H9 (cell line): ENCODE measurements around the gene ZBTB20. TPM values are rescaled to one million over a fixed set of nuclear protein-coding genes. Genes with fewer than 3 reads are reported as not detected.

ENCODE experiments used
- DNase-seq: peaks from one replicate; pipeline ENCODE4 v3.0.0-alpha.2; 2017
- H2AFZ ChIP-seq: one replicate; pipeline ENCODE4 v1.6.1; 2013; ENCODE audit warnings: mild to moderate bottlenecking, low read length, control low read depth, moderate library complexity
- H2AK5ac ChIP-seq: 2 replicates; pipeline ENCODE4 v1.6.1; 2013; ENCODE audit warnings: low read length, control low read depth, mixed read lengths; ENCODE audit not compliant: insufficient read length
- H2BK120ac ChIP-seq: one replicate; pipeline ENCODE4 v1.6.1; 2013; ENCODE audit warnings: low read depth, mild to moderate bottlenecking, low read length, control low read depth, inconsistent platforms; ENCODE audit not compliant: poor library complexity, severe bottlenecking
- H2BK12ac ChIP-seq: 2 replicates; pipeline ENCODE4 v1.6.1; 2013; ENCODE audit warnings: low read length, control low read depth, mixed read lengths, low read depth; ENCODE audit not compliant: insufficient read length
- H2BK15ac ChIP-seq: 2 replicates; pipeline ENCODE4 v1.6.1; 2013; ENCODE audit warnings: low read depth, low read length, control low read depth
- H2BK20ac ChIP-seq: one replicate; pipeline ENCODE4 v1.6.1; 2013; ENCODE audit warnings: low read depth, mild to moderate bottlenecking, low read length, control low read depth, inconsistent platforms; ENCODE audit not compliant: poor library complexity, severe bottlenecking
- H2BK5ac ChIP-seq: 2 replicates; pipeline ENCODE4 v1.6.1; 2013; ENCODE audit warnings: low read length, control low read depth, mixed read lengths; ENCODE audit not compliant: insufficient read length
- H3K14ac ChIP-seq: 2 replicates; pipeline ENCODE4 v1.6.1; 2013; ENCODE audit warnings: low read length, control low read depth; ENCODE audit not compliant: insufficient read depth
- H3K18ac ChIP-seq: 2 replicates; pipeline ENCODE4 v1.6.1; 2013; ENCODE audit warnings: low read depth, mild to moderate bottlenecking, mixed read lengths, low read length, control low read depth; ENCODE audit not compliant: insufficient read length
- H3K23ac ChIP-seq: 2 replicates; pipeline ENCODE4 v1.6.1; 2013; ENCODE audit warnings: low read length, control low read depth, mixed read lengths, low read depth; ENCODE audit not compliant: insufficient read length
- H3K23me2 ChIP-seq: 2 replicates; pipeline ENCODE4 v1.6.1; 2013; ENCODE audit warnings: low read depth, mild to moderate bottlenecking, mixed read lengths, low read length, control low read depth; ENCODE audit not compliant: insufficient read length, poor library complexity, severe bottlenecking
- H3K27ac ChIP-seq: 2 replicates; pipeline ENCODE4 v1.5.1; 2013; ENCODE audit warnings: low read length, control low read depth, mixed read lengths, low read depth; ENCODE audit not compliant: insufficient read length
- H3K27me3 ChIP-seq: 2 replicates; pipeline ENCODE4 v1.6.1; 2013; ENCODE audit warnings: low read length, control low read depth, inconsistent platforms; ENCODE audit not compliant: insufficient read depth
- H3K4ac ChIP-seq: 2 replicates; pipeline ENCODE4 v1.6.1; 2013; ENCODE audit warnings: low read depth, mild to moderate bottlenecking, control low read depth, inconsistent platforms, low read length, moderate library complexity
- H3K4me1 ChIP-seq: 2 replicates; pipeline ENCODE4 v1.6.1; 2013; ENCODE audit warnings: low read length, control low read depth, inconsistent platforms; ENCODE audit not compliant: insufficient read depth
- H3K4me2 ChIP-seq: 2 replicates; pipeline ENCODE4 v1.6.1; 2013; ENCODE audit warnings: low read length, control low read depth, mixed read lengths; ENCODE audit not compliant: insufficient read length, insufficient read depth
- H3K56ac ChIP-seq: 2 replicates; pipeline ENCODE4 v1.6.1; 2013; ENCODE audit warnings: low read depth, mild to moderate bottlenecking, mixed read lengths, low read length, control low read depth; ENCODE audit not compliant: insufficient read length
- H3K79me1 ChIP-seq: 2 replicates; pipeline ENCODE4 v1.6.1; 2013; ENCODE audit warnings: low read depth, mild to moderate bottlenecking, moderate library complexity, low read length, control low read depth, inconsistent platforms; ENCODE audit not compliant: insufficient read depth, poor library complexity, severe bottlenecking
- H3K79me2 ChIP-seq: 2 replicates; pipeline ENCODE4 v1.6.1; 2013; ENCODE audit warnings: low read length, control low read depth, inconsistent platforms; ENCODE audit not compliant: insufficient read depth
- H3K9ac ChIP-seq: 2 replicates; pipeline ENCODE4 v1.6.1; 2013; ENCODE audit warnings: low read length, control low read depth, mixed read lengths; ENCODE audit not compliant: insufficient read length; ENCODE audit errors: extremely low read depth
- H3K9me3 ChIP-seq: one replicate; pipeline ENCODE4 v1.6.1; 2013; ENCODE audit warnings: low read depth, low read length, inconsistent platforms; ENCODE audit not compliant: control insufficient read depth
- H3T11ph ChIP-seq: one replicate; pipeline ENCODE4 v1.6.1; 2013; ENCODE audit warnings: mild to moderate bottlenecking, low read length, control low read depth, inconsistent platforms
- H4K20me1 ChIP-seq: one replicate; pipeline ENCODE4 v1.6.1; 2013; ENCODE audit not compliant: control insufficient read depth, insufficient read length, insufficient read depth
- H4K5ac ChIP-seq: 2 replicates; pipeline ENCODE4 v1.6.1; 2013; ENCODE audit warnings: low read depth, mild to moderate bottlenecking, mixed read lengths, low read length, control low read depth; ENCODE audit not compliant: insufficient read length
- H4K8ac ChIP-seq: replicated peaks from 2 replicates; pipeline ENCODE4 v1.6.1; 2013; ENCODE audit warnings: low read length, control low read depth, mixed read lengths, low read depth; ENCODE audit not compliant: insufficient read length
- H4K91ac ChIP-seq: 2 replicates; pipeline ENCODE4 v1.6.1; 2013; ENCODE audit warnings: low read depth, mild to moderate bottlenecking, moderate library complexity, mixed read lengths, low read length, control low read depth; ENCODE audit not compliant: insufficient read length
- H3K27ac Mint-ChIP-seq, 3 experiments: 2 replicates in 2 of 3; 3 replicates in 1 of 3; pipeline ENCODE4 v1.8.0; 2020 to 2021; ENCODE audit warnings: mixed read lengths in 3 of 3, mild to moderate bottlenecking in 1 of 3, moderate library complexity in 1 of 3
- H3K27me3 Mint-ChIP-seq: 2 replicates; pipeline ENCODE4 v1.8.0; 2021; ENCODE audit warnings: low read depth, mild to moderate bottlenecking, moderate library complexity, mixed read lengths
- H3K36me3 Mint-ChIP-seq, 3 experiments: 2 replicates in 2 of 3; 3 replicates in 1 of 3; pipeline ENCODE4 v1.8.0; 2020 to 2021; ENCODE audit warnings: low read depth in 3 of 3, mixed read lengths in 3 of 3; ENCODE audit not compliant: insufficient read depth in 1 of 3
- H3K4me1 Mint-ChIP-seq, 2 experiments: 2 replicates each; pipeline ENCODE4 v1.8.0; 2020; ENCODE audit warnings: mixed read lengths in 2 of 2
- H3K4me3 Mint-ChIP-seq, 2 experiments: 2 replicates in 1 of 2; 3 replicates in 1 of 2; pipeline ENCODE4 v1.8.0; 2020 to 2021; ENCODE audit warnings: mild to moderate bottlenecking in 2 of 2, mixed read lengths in 2 of 2, moderate library complexity in 1 of 2
- H3K9me3 Mint-ChIP-seq, 2 experiments: 2 replicates in 1 of 2; 3 replicates in 1 of 2; pipeline ENCODE4 v1.8.0; 2020; ENCODE audit warnings: mild to moderate bottlenecking in 2 of 2, mixed read lengths in 2 of 2, moderate library complexity in 1 of 2
- CTCF ChIP-seq: fragments of 200-600 bp; sonication (generic); conservative IDR thresholded peaks from 3 replicates; pipeline ENCODE4 v1.8.0; 2021; ENCODE audit warnings: antibody characterized with exemption, mild to moderate bottlenecking
- WGBS: extraction: QIAGEN DNeasy Blood & Tissue Kit; methylation state at CpG from one replicate; pipeline ENCODE4 v1.1.7; 2013; ENCODE audit warnings: missing lambda C conversion rate, low lambda C conversion rate, mixed read lengths; ENCODE audit not compliant: insufficient read length; ENCODE audit errors: extremely low coverage; 5-methylcytosine and 5-hydroxymethylcytosine counted together
- total RNA-seq: library from RNA; stranded (reverse); gene quantifications from 2 replicates; pipeline ENCODE4 v1.2.1, GENCODE V29; 2021

The ZBTB20 gene
- total RNA-seq, 1 experiment from 2014 or later, result 0.70 TPM

- H3K56ac ChIP-seq, result no peak overlapping the region
- Mint-ChIP-seq H3K9me3 (peaks cover 0 to 3% of the 10 kb centered on the region in 2 experiments; a peak in 1 of 5 replicates), H3K4me1 (peaks cover 0 to 5% of the 10 kb centered on the region in 2 experiments; a peak in 2 of 4 replicates), H3K36me3 (no peaks in the 10 kb centered on the region; a peak in 1 of 7 replicates), H3K27ac (no peak overlapping the region; a peak in 1 of 7 replicates), H3K4me3 (no peak overlapping the region), H3K27me3 (no peaks in the 10 kb centered on the region)
- no CpG with 5 or more reads among the region's 5 CpGs for WGBS
- H3K4me1 ChIP-seq, result no peaks in the 10 kb centered on the region
- H3K79me1 ChIP-seq, result no peaks in the 10 kb centered on the region
- no peaks in the 10 kb centered on the region for H3K27me3 ChIP-seq
- no peak overlapping the region for H4K5ac ChIP-seq
- H3K9me3 ChIP-seq, result no peaks in the 10 kb centered on the region
- no peak overlapping the region for H3K14ac ChIP-seq
- no peak overlapping the region for H2BK15ac ChIP-seq
- no peak overlapping the region for H2BK12ac ChIP-seq
- no peaks in the 10 kb centered on the region for H3K23me2 ChIP-seq
- no peak overlapping the region for H2BK5ac ChIP-seq
- no peak overlapping the region for H3K4me2 ChIP-seq
- no peak overlapping the region for H2BK20ac ChIP-seq
- H3K23ac ChIP-seq, result no peak overlapping the region
- H3K9ac ChIP-seq, result no peak overlapping the region
- TF ChIP-seq CTCF, result no peak
- no peak overlapping the region for H3K4ac ChIP-seq
- no peak overlapping the region for H4K8ac ChIP-seq
- no peak overlapping the region for H2BK120ac ChIP-seq
- H2AK5ac ChIP-seq, result no peak overlapping the region
- no peak for DNase-seq
- H3T11ph ChIP-seq, result no peak overlapping the region
- no peak overlapping the region for H4K91ac ChIP-seq
- no peaks in the 10 kb centered on the region for H4K20me1 ChIP-seq
- no peaks in the 10 kb centered on the region for H3K79me2 ChIP-seq
- no peak overlapping the region for H3K18ac ChIP-seq
- H3K27ac ChIP-seq, result no peak overlapping the region
- no peak overlapping the region for H2AFZ ChIP-seq
Measured at GRCh38 chr3:114809668-114810413, 337.2 kb downstream of the ZBTB20 start.
